ENCODE results near the gene SMARCA2.
A peak's percentile ranks its signal among the peaks of the same experiment; 100 is the strongest.

The SMARCA2 gene

DNA sequence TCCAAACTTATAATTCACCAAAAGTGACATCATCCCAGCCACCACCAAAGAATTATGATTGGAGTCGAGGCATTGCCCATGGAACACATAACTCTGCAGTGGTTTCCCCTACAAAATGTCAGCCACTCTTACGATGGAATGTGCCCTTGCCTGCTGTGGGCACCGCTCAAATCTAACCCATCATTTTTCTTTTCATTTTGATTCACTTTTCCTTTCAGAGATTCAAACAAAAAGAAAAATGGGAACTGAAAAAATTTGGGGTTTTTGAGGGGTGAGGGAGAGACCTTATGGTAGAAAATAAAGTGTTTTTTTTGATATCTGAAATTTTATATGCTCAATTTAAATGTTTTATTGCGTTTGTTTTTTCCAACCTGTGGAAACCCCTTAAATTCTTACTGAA is 28.1 kb downstream of the SMARCA2 start:
- DNase-seq, result no peak

DNA sequence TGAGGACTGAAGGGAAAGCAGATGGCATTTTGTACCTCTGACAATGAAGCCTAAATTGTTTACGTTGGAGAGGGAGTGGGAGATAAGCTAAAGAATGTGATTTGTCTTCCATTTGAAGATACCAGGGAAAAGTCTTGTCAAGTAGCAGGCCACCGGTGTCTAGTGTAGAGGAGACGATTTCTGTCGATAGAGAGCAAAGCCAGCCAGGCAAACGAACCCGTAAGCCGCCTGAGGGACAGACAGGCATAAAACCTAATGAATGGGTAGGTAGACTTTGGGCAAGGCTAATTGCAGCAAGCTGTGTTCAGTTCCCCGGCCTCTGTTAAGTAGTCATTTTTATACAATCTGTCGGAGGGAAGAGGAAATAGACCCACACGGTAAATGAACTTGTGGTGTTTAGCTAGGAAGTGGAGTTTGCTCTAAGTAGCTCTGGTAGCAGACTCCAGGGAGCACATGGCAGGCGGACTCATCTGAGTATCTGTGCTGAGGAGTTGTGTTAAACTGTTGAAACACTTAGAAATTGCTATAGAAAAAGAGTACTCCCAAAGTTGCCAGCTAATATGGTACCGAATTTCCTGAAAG is 28.8 kb downstream of the SMARCA2 start:
- DNase-seq, result no peak

GRCh38 chr9:2047144-2047671 is 32.1 kb downstream of the SMARCA2 start:
- DNase-seq, result no peak

GRCh38 chr9:2047916-2048315 is 32.8 kb downstream of the SMARCA2 start:
- DNase-seq, result no peak

DNA sequence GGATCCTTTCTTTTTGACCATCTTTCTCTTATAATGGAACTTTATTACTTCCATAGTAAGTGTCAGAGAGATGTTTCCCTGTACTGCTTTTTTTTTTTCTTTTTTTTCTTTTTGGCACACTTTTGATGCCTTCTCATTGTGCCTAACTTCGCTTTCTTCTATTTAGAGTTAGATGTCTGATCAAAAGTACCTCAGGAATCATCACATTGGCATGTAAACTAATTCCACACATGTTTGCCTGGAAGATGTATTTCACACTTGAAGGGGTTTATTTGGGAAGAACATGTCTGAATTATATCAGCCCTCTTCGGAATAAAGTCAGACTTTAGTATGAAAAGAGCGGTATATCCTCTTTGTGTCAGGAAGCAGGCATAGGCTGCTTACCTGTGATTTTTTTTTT is 35.1 kb downstream of the SMARCA2 start:
- DNase-seq, result no peak

- DNase-seq, result peak; percentile 84
Measured at GRCh38 chr9:2053883-2054845, 39.0 kb downstream of the SMARCA2 start.

- DNase-seq, result no peak
Measured at GRCh38 chr9:2055203-2055658, 40.1 kb downstream of the SMARCA2 start.

DNA sequence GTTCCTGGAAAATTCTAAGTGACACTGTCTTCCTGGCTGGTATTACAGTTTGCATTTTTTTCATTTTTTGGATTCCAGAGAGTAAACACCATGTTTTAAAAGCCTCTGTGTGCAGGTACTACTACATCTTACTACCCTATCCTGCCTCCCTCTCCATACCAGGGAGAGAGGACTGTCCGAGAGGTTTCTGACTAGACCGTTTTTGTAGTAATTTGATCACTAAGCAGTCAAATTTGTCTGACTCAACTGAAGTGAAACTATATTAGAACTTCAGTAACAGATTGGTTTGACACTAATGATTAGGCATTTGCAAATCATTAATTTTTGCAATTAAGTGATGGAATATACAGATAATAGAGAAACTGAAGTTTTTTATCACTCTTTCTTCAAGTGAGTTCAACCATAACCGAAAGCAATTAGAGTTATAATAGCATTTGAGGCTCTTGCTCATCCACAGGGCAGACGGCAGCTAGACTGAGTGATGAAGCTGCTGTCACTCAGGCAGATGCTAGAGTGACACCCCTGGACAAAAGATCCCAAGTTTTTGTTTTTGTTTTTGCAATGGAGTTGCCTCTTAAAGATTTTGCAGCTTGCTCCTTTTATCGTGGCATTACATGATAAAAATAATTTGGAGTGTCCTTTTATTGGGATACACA is 44.3 kb downstream of the SMARCA2 start:
- DNase-seq, result no peak

- no peak for DNase-seq
Measured at GRCh38 chr9:2060424-2060823, 45.3 kb downstream of the SMARCA2 start.

- DNase-seq, result no peak
Measured at GRCh38 chr9:2065704-2066103, 50.6 kb downstream of the SMARCA2 start.

- DNase-seq, result peak; percentile 54
Measured at GRCh38 chr9:2066312-2067273, 51.4 kb downstream of the SMARCA2 start.

- DNase-seq, result no peak
Measured at GRCh38 chr9:2072752-2073405, 57.7 kb downstream of the SMARCA2 start.

DNA sequence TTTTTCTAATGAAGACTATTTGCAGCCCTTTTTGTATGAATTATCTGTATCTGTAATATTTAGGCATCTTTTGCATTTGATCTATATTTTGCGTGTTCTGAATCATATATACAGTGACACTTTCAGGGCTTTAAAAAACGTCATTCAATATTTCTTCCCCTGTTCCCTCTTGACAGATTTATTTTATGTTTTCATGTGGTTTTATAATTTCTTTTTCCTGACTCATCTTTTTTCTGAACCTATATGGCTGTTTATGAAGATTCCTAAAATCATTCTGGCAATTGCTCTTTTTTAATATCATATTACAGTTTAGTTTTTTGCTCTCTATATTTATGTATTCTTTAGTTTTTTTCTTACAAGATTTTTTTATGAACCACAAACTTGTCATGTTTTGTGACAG is 67.6 kb downstream of the SMARCA2 start:
- DNase-seq, result no peak

DNA sequence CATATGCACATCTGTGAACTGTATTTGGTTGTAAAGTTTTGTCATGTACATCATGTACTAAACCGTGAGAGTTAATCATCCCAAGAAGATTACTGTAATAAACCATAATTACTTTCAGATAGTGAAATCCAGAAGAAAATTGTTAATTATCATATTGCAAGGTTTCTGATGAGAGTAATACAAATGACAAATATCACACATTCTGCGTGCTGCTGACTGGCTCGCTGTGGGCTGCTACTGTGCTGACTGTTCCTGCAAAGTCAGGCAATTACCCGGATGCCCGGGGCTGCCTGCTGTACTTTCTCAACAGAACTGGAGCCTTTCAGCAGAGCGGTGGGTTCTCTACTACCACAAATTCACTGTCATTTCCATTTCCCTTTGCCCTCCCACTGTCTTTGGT is 68.3 kb downstream of the SMARCA2 start:
- DNase-seq, result no peak

DNA sequence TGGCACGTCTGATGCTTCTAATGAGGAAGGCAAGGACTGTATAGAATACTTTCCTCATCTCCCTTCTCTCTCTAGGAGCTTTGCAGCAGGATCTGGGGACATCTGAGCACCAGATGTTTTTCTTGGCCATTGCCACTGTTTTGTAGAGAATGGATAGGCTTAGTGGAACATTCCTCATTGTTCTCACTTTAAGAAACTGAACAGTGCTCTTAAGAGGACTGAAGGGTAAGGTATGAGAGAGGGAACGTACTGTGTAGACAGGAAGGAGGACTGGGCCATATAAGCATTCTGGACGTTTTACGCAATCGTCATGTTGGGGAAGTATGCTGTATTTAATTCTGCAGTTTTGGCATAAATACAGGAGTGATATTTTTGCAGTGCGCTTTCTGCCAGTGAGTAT is 70.6 kb downstream of the SMARCA2 start:
- DNase-seq, result no peak

- DNase-seq, result no peak
Measured at GRCh38 chr9:2086116-2086515, 71.0 kb downstream of the SMARCA2 start.

DNA sequence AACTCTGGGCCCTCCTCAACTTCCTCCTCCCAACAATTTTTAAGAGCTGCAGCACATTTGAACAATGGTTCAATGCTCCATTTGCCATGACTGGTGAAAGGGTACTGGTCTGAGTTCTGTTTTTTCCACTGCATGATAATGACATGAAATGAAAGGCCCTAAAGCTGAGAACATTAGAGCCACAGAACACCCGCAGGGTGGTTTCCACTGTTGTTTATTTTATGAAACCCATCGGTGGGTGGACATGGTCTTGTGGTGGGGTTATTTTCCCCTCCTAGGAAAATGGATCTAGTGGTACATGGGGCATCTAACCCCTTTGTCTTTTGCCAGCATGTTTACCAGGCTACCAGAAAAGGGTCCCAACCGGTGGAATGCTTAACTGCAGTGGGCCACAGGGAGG is 71.8 kb downstream of the SMARCA2 start:
- no peak for DNase-seq

- DNase-seq, result peak; percentile 73
Measured at GRCh38 chr9:2087500-2088313, 72.6 kb downstream of the SMARCA2 start.

DNA sequence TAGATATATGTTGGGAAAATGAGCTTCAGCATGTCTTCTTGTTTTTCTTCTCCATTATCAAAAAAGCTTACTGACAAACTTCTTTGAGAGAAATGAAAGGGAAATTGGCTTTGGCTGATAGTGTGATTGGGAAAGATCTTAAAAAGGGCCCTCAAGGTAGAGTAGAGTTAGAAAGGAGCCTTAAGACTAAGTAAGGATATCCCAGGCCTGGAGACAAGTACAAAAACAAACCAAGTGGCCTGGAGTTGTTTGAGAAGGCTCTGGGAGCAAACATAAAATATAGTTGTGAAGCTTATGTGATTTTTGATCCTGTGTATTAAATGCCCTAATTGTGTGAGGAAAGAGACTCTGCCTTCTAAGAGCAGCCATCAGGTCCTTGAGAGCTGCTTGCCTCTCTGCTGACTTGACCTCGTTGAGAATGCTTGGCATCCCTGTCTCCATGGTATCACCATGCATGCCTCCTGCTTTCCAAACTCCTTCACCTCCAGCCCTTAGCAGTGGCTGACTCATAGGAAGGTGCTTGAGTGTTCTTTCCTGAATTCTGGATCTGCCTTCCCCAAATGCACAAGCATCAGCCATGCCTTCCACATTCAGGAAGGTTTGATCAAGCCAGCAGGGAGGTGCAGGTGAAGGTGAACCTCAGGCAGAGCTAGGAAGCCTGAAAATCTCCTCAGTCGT is 78.9 kb downstream of the SMARCA2 start:
- no peak for DNase-seq

DNA sequence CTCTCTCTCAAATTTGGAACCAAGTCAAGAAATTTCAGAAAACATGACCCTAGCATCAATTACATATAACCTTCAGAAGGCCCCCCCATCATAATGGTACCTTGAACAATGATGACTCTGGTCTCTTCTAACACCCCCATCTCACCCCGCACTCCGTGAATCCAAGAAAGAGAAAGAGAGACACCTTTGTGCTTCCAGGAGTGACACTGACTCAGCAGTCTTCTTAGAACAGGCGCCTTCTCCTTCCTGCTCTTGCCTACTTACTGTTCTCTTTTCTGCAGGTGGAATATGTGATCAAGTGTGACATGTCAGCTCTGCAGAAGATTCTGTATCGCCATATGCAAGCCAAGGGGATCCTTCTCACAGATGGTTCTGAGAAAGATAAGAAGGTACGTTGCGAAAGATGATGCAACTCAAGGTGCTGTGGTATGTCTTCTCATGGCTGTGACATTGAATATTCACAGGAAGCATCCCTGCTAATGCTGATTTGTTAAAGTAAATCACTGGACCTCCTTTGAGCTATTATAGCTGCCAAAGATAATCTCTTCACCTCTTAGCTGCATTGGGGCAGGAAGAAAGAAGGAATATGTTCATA is 81.3 kb downstream of the SMARCA2 start:
- no peak for DNase-seq

All from CD4-positive, alpha-beta T cell treated with Interleukin-17A for 1 hour (primary cell).